CD4-positive, alpha-beta T cell treated with Interleukin-1 beta for 1 hour (primary cell): Measurements from ENCODE around the gene KLF5.
A peak's percentile ranks its signal among the peaks of the same experiment; 100 is the strongest.
"Not testable (repeated sequence)": the region's sequence is repeated elsewhere in the genome, so short reads cannot be mapped to it uniquely, and the experiment has no call there.

Experiments
- DNase-seq, 2 donors: peaks; one replicate each; pipeline ENCODE4 v3.0.0-alpha.2; 2020 to 2022

KLF5 gene

GRCh38 chr13:73058736-73059459 is at the start of gene KLF5:
KLF5 (plus strand) TSS chr13:73059005; CDS start chr13:73059328, 323 bp downstream.
- peak; percentile 92 to 95 for DNase-seq

- DNase-seq: no peak
These were observed 47.1 kb upstream of the KLF5 start for GRCh38 chr13:73011751-73012150.

- no peak for DNase-seq
These were observed 43.0 kb upstream of the KLF5 start for GRCh38 chr13:73015805-73016204.

GRCh38 chr13:73018336-73018735 is 40.5 kb upstream of the KLF5 start:
- DNase-seq: no peak

- no peak for DNase-seq
These were observed 33.4 kb upstream of the KLF5 start for GRCh38 chr13:73025217-73026012.

GRCh38 chr13:73034901-73035300 is 23.9 kb upstream of the KLF5 start:
- DNase-seq: no peak

- DNase-seq: no peak
These were observed 23.1 kb upstream of the KLF5 start for GRCh38 chr13:73035660-73036059.

GRCh38 chr13:73036566-73036965 is 22.2 kb upstream of the KLF5 start:
- DNase-seq: no peak

GRCh38 chr13:73038064-73038463 is 20.7 kb upstream of the KLF5 start:
- DNase-seq: no peak

GRCh38 chr13:73039201-73040108 is 19.4 kb upstream of the KLF5 start:
- no peak for DNase-seq

- DNase-seq: no peak
These were observed 18.3 kb upstream of the KLF5 start for GRCh38 chr13:73040484-73040883.

- no peak for DNase-seq
These were observed 17.7 kb upstream of the KLF5 start for GRCh38 chr13:73040968-73041596.

- no peak for DNase-seq
These were observed 13.8 kb upstream of the KLF5 start for GRCh38 chr13:73045031-73045430.

- not testable (repeated sequence) for DNase-seq
These were observed 10.2 kb upstream of the KLF5 start for GRCh38 chr13:73048615-73049014.

GRCh38 chr13:73054712-73055111 is 4.1 kb upstream of the KLF5 start:
- DNase-seq: no peak

- no peak for DNase-seq
These were observed 2.8 kb upstream of the KLF5 start for GRCh38 chr13:73055813-73056564.

- no peak for DNase-seq
These were observed 2.2 kb upstream of the KLF5 start for GRCh38 chr13:73056565-73056962.

GRCh38 chr13:73057284-73058063 is 1.3 kb upstream of the KLF5 start:
- DNase-seq: no peak

- DNase-seq: no peak
These were observed 816 bp upstream of the KLF5 start for GRCh38 chr13:73058064-73058313.

- DNase-seq: no peak
These were observed 421 bp upstream of the KLF5 start for GRCh38 chr13:73058432-73058735.

GRCh38 chr13:73059460-73060250 is 850 bp downstream of the KLF5 start:
- peak; percentile 25 to 54 for DNase-seq
